ENCODE data around the gene CACTIN. TPM values are rescaled to one million over a fixed set of nuclear protein-coding genes. Genes with fewer than 3 reads are reported as not detected.
A peak's percentile ranks its signal among the peaks of the same experiment; 100 is the strongest.

CACTIN gene
- total RNA-seq, 1 donor from 2014 or later, result 23.2 TPM

DNA sequence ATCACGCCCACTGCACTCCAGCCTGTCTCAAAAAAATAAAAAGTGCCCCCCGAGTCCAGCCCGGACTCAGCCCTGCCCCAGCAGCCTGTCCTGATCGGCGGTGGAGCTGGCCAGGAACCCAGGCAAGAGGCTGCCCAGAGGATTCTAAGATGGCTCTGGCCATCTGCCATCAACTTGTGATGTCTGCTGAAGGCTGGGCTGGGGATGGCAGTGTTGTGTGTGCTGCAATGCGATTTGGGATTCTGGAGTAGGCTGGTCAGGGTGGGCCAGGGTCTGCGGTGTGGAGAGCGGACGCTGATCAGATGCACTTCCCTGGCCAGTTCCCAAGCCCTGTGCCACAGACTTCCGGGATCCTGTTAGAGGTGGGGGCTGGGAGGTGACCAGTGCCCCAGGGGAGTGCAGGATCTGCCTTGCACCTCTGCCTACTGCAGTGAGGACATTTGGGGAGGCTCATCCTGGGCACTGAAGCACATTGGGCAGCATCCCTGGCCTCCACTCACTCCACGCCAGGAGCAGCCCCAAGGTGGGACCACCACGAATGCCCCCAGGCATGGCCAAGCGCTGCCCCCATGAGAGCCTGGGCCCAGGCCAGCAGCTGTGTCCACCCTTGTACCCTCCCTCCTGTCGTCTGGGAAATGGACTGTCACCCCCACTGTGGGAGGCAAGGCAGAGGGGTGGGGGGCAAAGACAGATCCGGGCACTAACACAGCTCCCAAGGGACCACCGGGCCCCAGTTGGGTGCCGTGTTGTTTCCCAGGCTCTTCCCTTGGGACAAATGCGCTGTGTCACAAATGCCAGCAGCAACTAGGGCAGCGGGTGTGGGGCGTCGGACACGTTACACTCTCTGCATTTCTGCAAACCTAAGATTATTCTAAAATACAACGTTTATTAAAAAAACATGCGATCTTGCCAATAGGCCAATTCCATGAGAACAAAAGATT, 16.5 kb downstream of the CACTIN start:
- no peak for DNase-seq

DNA sequence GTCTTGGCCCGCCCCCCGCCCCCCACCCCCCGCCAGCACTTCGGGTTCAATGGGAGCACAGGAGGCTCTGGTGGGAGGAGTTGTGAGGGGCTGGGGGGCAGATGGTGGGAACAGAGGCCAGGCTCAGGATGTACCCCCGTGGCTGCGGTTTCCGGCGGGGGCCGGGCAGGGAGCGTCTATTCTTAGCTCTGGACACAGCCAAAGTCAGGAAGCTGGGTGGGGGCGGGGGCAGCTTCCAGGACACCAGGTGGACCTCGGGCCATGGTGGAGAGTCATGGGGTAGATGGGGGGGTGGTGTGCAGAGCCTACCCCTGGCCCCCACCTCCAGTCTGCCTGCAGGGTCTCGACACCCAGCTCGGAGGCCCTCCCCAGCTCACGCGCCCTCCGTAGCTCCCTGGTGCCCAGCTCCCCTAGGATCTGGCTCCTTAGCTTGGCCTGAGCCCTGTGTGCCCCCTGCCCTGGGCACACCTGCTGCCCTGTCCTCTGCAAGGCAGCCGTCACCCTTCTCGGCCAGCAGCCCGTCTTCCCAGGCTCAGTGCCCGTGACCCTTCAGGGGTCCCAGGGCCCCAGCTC, 17.8 kb downstream of the CACTIN start:
- peak; percentile 12 for DNase-seq

DNA sequence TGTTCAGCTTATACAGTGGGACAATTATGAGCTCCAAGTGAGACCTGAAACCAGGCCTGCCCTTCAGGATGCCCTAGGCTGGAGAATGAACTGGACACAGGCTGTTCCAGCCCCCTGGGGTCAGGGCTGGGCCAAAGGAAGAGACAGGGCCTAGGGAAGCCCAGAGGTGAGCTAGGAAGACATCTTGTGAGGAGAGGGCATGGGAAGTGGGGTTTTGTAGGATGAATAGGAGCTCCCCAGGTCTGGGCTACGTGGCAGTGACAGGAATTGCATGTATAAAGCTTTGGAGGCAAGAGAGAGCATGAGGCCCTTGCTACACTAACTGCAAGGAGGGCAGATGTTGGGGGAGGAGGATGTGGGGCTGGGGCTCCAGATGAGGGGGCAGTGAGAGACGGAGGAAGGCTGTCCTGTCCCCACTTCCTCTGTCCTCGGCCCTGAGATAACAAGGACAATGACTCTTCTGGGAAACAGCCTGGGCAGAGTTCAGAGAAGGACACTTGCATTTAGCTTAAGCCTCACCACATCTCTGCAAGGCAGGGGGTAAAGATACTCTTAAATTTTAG, 18.4 kb downstream of the CACTIN start:
- no peak for DNase-seq

DNA sequence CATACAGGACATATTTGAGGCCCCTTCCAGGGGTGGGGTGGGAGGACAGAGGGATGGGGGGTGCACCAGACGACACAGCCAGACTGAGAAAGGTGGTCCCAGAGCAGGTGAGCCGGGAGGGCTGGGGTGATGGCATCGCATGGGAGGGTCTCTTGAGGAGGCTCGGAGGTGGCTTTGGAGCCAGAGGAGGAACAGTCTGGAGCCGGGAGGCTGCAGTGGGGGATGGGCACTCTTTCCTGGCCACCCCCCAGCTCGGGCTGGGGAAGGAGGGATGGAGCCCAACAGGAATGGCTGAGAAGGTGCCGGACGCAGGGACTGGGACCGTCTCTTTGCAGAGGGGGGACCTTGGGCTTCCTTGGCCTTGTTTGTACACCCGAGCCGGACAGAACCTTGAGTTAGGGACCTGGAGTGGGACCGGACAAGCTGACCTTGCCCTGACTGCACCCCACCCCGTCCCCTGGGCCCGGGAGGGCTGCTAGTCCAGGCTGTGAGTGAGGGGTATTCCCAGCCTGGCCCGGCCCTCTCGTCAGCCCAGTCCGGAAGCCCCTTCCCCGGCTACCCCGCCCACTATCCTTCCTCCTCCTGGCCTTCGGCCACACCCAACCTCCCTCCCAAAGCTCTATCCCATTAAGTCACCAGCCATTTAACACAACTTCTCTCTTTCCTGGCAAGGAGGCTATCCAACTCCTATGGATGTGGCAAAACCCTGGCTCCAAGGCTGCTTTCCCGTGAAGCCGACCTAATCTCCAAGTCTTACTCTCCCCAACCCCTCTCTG, 19.1 kb downstream of the CACTIN start:
- DNase-seq, result peak; percentile 14

DNA sequence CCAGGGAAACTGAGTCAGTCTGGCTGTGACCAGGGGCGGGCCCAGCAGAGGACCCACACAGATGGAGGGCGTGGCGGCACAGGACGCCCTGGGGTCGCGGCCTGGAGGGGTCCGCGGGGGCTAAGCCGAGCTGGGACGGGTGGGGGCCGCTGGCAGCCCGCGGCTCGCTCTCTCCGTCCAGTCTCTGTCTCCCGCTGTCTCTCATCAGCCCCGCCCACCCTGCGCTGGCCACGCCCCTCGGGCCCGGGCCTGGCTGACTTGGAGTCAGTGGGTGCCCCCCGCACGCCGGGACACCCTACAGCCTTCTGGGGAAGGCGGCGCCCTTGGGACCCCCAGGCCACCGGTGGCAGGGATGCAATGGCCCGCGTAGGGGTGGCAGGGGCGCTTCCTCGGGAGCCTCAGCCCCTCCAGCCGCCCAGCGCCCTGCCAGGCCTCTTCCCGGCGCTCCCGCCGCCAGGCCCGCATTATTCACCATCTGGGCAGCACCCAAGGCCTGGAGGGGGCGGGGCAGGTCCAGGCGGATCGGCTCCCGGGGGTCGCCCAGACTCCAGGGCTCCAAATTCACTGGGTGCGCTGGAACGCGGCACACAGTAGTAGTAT, 19.8 kb downstream of the CACTIN start, which contains the start of gene TBXA2R:
Gene TBXA2R (minus strand): TSS at position 186 of the 600 bp plus-strand sequence. CDS start 6,241 bp downstream, outside the sequence.
- DNase-seq, result peak; percentile 27

DNA sequence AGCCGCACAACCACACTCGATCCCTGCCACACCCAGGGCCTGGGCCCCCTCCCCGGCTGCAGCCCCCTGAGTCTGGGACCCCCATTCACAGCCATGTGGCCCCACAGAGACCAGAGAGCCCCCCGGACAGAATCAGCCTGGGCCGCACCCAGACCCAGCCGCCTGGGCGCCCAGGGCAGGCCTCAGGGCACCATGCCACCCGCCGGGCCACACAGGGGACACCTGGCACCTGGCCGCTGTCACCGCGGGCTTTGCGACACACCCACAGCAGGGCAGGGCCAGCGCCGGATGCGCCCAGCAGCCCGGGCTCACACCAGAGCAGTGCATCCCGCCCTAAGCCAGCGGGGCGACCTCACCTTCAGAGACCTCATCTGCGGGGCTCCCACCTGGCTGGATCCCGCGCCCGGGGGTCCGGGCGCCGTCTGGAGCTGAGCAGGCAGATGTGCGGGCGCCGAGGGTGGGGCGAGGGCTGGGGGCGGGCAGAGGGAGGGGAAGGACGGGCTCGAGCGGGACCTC, 20.4 kb downstream of the CACTIN start:
- no peak for DNase-seq

DNA sequence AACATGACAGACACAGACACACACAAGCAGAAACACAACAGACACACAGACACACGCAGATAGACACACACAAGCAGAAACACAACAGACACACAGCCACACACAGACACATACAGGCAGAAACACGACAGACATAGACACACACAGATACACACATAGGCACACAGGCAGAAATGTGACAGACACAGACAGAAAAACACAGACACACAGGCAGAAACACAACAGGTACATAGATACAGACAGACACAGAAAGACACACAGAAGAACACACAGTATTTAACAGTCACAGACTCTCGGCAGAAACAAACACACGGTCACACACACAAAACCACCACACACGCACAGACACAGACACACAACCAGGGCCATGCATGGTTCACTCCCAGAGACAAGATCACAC, 20.8 kb downstream of the CACTIN start:
- no peak for DNase-seq

DNA sequence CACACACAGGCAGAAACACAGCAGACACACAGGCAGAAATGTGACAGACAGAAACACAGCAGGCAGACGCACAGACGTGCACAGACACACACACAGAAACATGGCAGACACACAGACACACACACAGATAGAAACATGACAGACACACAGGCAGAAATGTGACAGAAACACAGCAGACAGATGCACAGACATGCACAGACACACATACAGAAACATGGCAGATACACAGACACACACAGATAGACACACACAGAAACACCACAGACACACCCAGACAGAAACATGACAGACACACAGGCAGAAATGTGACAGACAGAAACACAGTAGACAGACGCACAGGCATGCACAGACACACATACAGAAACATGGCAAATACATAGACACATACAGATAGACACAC, 21.2 kb downstream of the CACTIN start:
- no peak for DNase-seq

DNA sequence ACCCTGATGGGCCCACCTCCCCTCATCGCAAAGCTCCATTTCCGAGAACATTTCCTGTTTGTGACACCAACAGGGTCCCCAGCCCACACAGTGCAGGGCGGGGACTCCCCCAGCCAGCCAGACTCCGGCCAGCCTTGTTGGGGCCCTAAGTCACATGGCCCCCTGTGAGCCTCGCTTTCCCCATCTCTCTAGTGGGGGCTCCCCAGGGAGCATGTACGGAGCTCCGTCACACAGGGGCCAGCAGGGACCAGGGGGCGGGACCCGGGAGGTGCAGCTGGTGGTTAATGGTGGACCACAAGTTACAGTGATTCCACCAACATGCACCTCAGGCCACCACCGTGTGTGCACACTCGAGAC, 21.6 kb downstream of the CACTIN start:
- DNase-seq, result no peak

DNA sequence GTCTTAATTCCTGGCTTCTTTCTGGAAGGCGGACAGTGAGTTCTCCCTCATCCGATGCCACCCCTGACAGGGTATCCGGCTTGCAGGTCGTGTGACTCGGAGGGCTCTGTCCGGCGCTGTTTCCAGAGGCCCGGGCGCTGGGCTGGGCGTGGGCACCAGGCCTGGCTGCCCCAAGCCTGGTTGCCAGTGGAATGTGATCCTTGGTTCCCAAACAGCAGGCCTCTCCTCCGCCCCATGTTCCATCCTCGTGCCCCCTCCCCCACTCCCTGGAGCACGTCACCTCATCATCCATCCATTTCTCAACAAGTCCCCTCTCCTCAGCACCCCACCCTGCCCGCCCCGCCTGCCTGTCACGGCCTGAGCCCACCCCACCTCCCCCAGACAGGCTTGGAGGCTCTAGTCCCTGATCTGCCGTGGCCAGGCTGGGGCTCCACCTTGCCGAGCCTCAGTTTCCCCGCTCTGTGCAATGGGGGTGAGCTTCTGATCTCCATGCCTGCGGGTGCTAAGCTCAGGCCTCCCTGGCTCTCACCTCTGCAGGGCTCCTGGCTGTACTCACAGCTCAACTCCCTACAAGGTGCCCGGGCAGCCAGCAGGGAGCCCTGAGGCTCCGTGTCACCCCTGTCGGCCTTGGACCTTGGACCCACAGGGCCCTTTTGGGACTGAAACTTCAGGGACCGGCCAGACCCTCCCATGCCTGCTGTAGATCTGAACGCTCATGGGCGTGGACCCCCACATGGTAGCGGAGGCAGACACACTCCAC, 22.2 kb downstream of the CACTIN start:
- DNase-seq, result no peak

DNA sequence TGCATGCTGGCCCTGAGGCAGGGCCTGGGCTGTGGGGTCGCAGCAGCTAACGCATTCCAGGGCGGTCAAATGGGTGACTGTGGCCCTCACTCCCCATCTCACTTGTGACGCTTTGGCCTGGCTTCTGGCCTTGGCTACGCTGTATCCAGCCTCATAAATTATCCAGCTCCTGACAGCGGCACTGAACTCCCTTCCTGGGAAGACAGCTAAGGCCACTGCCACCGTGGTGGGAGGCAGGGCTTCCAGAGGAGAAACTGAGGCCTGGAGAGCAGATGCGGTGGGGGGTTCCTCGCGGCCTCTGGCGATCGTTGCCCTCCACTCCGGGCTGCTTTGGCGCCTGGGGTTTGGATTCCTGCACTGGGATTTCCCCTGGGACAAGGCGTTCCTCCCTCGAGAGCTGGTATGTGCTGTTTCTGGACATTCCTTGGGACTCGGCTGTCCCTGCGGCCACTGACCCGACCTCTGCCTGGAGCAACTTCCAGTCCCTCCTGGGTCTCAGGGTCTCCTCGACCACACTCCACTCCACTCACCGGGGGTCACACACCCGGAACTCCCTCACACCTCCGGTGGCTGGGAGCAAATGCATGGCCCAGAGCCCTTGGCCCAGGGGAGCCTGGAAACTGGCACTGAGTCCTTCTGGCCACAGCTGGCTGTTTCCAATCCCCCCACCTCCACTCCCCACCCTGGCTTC, 23.3 kb downstream of the CACTIN start:
- DNase-seq, result no peak

DNA sequence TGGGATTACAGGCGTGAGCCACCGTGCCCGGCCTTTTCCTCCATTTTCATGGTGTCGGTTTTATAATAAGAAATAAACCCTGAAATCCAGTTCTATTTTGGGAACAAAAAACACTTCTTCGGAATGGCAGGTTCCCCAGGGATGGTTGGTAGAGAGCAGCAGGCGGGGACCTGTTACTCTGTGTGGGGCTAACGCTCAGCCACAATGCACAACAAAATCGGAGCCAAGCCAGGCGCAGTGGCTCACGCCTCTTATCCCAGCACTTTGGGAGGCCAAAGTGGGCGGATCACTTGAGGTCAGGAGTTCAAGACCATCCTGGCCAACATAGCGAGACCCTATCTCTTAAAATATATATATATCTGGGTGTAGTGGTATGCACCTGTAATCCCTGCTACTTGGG, 25.6 kb downstream of the CACTIN start:
- no peak for DNase-seq

DNA sequence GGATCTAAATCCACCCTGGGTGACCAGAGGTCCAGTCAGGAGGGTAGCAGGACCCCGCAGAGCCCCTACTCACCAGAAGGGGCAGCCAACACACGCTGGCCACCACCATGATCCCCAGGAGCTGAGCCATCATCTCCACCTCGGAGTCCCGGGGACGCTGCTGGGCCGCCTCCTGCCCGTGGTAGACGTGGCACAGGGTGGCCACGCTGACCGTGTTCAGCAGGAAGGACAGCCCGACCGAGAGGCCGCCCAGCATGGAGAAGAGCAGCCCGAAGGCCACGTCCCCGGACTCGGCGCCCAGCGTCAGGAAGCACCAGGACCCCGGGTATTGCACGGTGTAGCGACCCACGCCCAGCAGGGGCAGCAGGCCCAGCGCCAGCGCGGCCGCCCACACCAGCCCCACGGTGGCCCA, 26.8 kb downstream of the CACTIN start:
- DNase-seq, result no peak

DNA sequence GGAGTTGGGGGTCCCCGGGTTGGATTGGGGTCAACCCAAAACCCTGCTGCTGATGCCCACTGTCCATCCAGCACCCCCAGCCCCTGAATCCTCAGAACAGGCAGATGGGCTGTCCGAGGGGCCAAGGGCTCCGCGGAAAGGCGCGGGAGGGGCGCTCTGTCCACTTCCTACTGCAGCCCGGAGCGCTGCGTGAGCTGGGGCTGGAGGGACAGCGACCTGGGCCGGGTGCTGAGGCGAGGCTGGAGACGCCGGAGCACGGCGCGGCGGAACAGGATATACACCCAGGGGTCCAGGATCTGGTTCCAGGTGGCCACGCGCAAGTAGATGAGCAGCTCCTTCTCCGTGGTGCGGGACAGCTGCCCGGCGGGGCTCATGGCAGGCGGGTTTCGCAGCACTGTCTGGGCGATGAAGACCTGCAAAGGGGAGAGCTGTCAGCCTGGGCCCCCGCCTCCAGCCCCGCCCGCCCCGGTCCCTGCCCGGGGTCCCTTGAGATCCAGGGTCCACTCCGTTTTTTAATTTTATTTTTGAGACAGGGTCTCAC, 31.0 kb downstream of the CACTIN start:
- no peak for DNase-seq

DNA sequence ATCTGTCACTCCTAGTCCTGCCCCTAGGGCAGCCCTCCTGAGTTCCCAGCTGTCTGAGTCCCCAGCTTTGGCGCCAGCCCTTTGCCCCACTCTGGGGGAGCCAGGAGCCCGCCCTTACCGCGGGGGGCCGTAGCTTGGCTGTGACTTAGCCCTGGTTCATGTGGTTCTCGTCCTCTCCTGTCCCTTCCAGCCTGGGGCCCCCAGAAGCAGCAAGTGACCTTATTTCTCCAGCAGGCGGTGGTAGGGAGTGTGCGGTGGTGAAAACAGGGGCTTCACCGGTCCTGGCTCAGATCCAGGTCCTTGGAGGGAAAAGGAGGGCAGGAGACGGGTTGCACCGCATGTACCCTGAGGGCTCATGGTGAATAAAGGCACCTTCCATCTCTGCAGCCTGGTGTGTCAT, 33.4 kb downstream of the CACTIN start:
- DNase-seq, result no peak

DNA sequence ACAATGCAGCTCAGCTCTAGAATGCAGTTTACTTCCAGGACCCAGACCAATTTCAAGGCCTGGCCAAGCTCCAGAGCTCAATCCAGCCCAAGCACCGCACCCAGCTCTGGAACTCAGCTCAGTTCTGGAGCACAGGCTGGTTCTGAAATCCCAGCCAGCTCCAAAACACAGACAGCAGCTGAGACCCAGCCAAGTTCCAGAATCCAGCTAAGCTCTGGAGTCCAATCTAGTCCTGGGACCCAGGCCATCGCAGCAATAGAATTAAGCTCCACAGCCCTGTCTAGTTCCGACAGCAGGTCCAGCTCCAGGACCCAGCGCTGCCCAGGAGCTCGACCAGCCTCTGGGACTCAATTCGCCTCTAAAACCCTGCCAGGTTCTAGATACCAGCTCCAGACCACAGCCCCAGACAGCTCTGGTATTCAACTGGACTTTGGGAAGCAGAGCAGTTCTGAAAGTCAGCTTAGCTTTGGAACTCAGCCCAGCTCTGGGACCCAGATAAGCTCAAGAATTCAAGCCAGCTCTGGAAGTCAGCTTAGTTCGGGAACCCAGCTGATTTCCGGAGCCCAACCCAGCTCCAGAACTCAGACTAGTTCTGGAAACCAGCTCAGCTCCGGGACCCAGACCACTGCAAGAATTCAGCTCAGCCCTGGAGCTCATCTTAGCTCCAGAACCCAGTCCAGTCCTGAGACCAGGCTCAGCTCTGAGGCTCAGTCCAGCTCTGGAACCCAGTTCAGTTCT, 34.5 kb downstream of the CACTIN start:
- no peak for DNase-seq

DNA sequence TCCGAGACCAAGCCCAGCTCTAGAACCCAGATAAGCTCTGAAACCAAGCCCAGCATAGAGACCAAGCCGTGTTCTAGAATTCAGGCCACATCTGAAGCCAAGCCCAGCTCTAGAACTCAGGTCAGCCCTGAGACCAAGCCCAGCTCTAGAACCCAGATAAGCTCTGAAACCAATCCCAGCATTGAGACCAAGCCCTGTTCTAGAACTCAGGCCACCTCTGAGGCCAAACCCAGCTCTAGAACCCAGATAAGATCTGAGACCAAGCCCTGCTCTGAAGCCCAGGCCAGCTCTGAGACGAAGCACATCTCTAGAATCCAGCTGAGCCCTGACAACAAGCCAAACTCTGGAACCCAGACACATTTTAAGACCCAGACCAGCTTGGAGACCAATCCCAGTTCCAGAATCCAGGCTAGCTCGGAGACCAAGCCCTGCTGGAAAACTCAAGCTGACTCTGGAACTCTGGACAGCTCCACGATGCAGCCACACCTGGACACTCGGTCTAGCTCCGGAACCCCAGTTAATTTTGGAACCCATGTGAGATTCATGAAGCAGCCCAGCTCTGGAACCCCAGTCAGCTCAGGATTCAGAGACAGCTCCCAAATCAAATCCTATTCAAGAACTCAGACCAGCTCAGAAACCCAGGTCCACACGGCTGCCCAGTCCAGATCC, 35.5 kb downstream of the CACTIN start:
- no peak for DNase-seq

DNA sequence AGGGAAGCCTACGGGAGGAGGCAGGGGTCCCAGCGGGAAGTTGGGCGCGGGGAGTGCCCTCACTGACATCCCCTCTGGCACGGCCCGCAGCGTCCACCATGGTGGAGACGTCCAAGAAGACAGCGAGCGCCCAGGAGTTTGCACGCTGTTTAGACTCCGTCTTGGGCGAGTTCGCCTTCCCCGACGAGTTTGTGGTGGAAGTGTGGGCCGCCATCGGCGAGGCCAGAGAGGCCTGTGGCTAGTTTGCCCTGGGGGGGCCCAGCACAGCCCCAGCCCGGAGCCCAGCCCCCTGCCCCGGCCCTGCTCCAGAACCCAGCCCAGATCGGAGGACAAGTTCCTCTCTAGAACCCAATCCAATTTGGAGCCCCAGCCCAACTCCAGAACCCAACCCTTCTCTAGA, 36.6 kb downstream of the CACTIN start:
- no peak for DNase-seq

DNA sequence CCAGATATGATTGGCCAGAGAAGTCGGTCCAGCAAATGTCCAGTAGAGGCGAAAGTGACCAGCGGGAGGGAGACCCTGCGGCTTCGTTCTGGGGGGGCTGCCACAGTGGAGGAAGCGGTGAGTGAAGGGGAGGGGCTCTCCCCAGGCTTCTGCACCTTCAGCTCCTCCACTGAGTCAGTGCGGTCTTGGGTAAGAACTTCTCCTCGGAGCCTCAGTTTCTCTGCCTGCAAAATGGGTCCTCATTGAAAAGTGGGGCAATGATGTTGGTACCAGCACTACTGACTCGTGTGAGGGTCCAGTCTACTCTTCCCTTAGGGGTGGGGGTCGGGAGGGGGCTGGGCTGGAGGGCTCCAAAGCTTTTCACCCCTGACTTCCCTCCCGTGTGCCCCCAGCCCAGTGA, 37.2 kb downstream of the CACTIN start:
- DNase-seq, result no peak
